ENCODE data around the gene CDK2.

DNA sequence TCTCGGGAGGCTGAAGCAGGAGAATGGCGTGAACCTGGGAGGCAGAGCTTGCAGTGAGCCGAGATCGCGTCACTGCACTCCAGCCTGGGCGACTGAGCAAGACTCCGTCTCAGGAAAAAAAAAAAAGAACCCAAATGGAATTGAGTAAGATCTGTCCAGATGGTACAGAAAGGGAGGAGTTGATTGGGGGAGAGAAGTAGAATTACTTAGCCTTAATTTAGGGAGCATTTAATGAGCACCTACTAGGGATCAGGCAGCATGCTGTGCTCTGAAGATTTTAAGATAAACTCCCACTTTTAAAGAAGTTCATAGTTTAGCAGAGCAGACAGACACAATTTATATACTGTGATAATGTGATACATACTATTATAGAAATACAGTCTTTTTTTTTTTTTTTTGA, 11.8 kb downstream of the CDK2 start:
- TF ChIP-seq CTCF (optimal IDR thresholded peaks at IDR 0.05 in 1 of 3, IDR thresholded peaks at IDR 0.05 in 1 of 3, conservative IDR thresholded peaks at IDR 0.05 in 1 of 3; ENCODE audit: extremely low read depth in 1 of 3, insufficient read depth in 2 of 3, low read length in 3 of 3), result no peak
- TF ChIP-seq EZH2 (IDR thresholded peaks at IDR 0.05; ENCODE audit: low read length), result no peak

Data from keratinocyte (primary cell).